Measurements from ENCODE around the gene CTSL.

The CTSL gene

DNA sequence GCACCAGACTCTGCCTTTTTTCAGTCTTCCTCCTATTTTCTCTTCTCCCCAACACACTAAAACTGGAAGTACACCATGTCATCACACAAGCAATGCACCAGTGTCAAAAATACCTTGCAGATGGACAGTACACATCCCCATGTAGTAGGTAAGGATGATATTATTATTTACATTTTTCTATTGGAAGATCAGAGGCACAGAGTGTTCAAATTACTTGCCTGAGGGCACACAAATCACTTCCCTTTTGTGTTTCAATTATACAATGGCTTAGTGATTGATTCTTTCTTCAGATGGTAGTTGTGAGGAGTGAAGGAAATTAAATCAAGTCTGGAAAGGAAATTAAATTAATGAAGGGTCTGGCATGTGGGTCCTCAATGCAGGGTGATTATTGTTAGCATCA is 39.6 kb downstream of the CTSL start:
- no peak for DNase-seq

DNA sequence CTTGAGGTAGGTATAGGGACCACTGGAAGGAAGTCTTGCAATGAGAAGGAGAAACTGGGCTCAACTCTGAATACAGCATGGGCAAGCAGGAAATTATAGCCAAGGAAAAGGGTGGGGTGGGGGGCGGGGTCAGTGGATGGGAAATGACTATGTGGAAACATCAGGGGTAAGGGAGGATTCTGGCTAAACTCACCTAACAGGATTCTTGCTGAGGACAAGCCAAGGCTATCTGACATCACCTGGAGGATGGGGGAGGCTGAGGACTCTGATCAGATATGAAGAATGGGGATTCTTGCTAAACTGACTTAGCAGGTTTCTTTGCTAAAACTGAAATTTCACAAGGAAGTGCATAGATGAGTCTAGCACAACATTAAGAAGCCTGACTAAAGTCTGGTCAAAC is 40.8 kb downstream of the CTSL start:
- DNase-seq: no peak

DNA sequence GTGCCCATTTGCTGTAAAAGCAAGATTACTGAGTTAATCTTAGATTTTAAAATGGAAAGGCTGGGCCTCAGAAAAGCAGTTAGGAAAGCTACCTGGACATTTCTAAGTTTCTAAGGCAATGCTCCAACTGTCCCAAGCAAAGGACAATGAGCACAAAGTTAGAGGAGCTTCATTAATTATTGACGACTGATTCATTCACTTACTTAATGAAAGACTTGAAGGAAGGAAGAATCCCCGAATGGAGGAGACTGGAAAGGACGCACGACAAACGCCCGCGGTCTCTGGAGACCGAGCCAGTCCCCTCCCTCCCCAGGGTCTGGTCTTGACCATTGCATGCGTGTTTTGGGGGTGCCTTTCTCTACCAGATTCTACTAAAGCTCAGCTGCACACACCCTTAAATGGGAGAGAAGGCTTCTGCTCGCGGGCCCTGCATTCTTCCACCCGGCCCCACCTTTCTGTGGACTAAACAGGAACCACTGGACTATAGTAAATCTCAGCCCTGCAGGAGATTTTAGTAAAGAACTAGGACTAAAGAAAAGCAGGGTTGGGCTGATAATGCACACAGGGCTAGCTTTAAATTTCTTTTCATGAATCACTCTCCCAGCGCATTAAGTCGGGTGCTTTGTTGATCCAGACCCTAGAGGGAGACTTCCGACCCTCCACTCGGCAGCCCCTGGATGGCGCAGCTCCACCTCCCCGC is 44.8 kb downstream of the CTSL start:
- DNase-seq: no peak

DNA sequence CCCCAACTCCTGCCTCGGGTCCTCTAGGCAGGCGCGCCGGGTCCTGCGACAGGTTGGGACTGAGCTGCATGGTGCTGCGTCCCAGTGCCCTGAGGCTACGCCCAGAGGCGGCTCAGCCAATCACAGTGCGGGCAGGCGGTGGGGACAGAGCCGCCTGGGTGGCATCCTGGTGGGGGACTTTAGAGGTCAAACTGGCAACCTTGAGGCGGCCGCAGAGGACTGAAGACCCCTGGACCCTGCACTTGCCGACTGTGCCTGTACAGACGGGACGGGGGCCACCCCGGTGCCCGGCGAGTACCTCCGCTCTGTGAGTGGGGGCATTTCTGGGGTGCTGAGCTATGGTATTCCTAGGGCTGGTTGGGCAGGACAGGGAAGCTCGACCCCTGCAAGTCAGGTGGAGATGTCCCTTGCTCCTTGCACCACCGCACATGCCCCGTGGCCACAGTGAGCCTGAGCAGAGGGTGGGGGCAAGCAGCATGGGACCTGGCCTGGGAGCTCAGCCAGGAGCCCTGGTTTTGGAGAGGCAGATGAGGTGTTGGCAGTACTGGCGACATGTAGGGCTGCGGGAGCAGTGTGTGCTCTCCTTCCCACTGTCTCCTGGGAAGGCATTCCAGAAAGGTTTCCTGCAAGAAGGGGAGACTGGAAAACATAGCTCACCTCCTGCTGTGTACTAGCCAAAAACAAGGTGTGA is 45.5 kb downstream of the CTSL start:
- DNase-seq: no peak

GRCh38 chr9:87776481-87777379 is 50.8 kb downstream of the CTSL start:
- no peak for DNase-seq

- no peak for DNase-seq
These were observed 53.1 kb downstream of the CTSL start for GRCh38 chr9:87778996-87779395.
